GM19328 (cell line): ENCODE data around the gene MPHOSPH10.
A peak's percentile ranks its signal among the peaks of the same experiment; 100 is the strongest.
"Not testable (repeated sequence)": the region's sequence is repeated elsewhere in the genome, so short reads cannot be mapped to it uniquely, and the experiment has no call there.

Experiments
- ATAC-seq: cut with Tn5 transposase; IDR thresholded peaks from one replicate; pipeline ENCODE4 v1.9.1; 2021; ENCODE audit warnings: mild to moderate bottlenecking, moderate library complexity; ENCODE audit not compliant: unreplicated experiment

Gene MPHOSPH10

DNA sequence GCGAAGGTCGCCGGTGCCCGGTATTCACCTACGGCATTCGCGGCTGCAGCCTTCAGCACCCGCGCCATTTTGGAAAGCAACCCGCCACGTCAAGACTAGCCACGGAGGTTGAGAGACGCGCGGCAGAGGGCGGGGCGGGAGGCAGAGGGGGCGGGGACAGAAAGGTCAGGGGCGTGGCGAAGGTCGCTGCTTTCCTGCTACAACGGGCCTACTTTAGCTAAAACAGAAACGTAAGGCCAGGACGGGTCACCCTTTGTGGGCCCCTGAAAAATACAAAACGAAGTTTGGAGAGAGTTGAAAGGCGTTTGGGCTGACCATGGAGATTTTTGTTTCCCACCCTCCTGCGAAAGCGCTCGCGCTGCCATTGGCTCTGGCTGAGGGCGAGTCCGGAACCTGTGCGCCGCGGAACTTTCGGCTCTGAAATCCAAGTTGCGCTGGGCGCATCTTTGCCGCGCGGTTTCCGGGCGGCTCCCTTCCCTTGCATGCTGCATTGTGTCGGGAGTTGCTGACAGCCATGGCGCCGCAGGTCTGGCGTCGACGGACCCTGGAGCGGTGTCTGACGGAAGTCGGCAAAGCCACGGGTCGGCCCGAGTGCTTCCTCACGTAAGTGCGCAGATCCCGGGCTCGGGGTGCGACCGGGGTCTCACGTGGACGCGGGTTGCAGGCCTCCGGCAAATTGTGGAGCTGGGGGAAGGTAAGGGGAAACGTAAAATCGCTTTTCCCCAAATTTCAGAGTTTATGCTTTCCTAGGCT is at the start of gene MPHOSPH10, which contains the start of gene MCEE:
Gene MPHOSPH10 (plus strand): TSS at position 483 of the 753 bp plus-strand sequence. CDS start 32 bp downstream, at position 515.
Gene MCEE (minus strand): TSS at position 78 of the 753 bp plus-strand sequence. CDS start 10 bp downstream, at position 68.
- peak; percentile 92 for ATAC-seq

DNA sequence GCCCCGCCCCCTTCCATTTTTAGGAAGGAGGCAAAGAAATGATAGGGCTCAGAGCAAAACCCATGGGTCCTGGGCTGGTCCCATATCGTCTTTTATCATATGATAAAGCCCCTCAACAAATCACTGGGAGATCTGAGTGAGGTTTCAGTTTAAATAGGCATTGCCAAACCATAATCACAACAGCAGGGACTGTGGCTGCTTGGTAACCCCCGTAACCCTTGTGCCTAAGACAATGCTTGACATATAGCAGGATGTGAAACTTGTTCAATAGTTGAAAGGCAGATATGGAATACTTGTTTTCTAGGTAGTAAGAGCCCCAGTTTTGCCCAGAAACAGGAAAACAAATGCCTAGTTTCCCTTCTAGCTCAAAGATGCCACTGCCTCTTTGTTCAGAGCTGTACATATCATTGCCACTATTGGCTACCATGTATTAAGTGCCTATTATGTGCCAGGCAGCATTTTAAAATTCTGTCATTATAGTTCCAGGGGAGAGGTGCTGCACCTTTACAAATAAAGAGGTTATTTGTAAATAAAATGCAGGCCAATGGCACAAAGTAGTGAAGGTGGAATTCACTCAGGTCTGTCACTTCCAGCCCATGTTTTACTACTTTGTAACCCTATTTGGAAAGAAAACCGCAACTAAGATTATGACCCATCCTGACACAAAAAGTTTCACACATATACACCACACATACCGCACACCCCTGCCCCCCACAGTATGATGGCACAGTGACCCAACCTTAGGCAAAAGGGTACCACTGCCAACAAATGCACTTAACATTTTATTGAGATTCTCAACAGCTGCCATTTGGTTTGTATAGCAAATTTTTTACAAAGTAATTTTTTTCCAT is 47.8 kb upstream of the MPHOSPH10 start:
- ATAC-seq: no peak

- ATAC-seq: not testable (repeated sequence)
Measured at GRCh38 chr2:71083297-71083696, 47.1 kb upstream of the MPHOSPH10 start.

GRCh38 chr2:71083752-71084312 is 46.6 kb upstream of the MPHOSPH10 start:
- ATAC-seq: not testable (repeated sequence)

DNA sequence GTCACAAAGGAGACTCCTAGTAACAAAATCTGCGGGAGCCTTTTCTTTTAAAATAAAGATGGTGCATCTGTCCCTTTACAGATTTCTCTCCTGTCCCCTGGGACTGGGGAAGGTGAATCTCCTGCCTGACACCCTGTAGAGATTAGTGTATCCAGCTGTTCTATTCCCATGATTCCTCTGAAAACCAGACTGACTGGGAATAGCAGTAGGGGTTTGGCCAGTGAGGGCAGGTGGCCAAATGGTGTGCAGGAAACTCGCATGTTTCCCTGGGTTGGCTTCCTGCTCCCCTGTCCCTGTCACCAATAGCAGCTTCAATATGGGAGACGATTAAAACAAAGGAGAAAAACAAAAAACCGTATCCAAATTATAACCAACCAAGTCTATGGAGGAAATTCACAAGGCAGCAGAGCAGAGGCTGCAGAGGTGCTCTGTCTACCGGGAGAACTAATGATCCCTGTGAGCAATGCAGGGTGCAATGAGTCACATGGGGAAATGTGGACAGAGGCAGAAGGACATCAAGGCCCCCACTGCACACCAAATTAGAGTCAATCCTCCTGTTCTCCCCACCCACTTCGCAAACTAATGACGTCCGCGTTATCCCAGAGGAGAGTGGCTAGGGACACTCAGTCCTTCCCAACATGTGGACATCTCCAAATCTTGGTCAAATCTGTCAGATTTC is 45.0 kb upstream of the MPHOSPH10 start:
- ATAC-seq: not testable (repeated sequence)

DNA sequence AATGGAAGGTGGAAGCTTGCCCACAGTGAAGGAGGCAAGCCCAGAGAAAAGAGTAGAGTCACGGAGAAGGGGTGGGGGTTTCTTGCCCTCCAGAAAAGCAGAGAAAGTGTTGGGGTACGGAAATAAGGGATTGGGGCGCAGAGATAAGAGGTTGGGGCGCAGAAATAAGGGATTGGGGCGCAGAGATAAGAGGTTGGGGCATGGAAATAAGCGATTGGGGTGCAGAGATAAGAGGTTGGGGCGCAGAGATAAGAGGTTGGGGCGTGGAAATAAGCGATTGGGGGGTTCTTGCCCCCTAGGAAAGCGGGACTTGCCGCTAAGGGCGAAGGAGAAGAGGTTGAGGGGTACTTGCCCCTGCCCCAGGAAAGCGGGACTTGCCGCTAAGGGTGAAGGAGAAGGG is 41.0 kb upstream of the MPHOSPH10 start:
- ATAC-seq: not testable (repeated sequence)

GRCh38 chr2:71091808-71092207 is 38.6 kb upstream of the MPHOSPH10 start:
- not testable (repeated sequence) for ATAC-seq

DNA sequence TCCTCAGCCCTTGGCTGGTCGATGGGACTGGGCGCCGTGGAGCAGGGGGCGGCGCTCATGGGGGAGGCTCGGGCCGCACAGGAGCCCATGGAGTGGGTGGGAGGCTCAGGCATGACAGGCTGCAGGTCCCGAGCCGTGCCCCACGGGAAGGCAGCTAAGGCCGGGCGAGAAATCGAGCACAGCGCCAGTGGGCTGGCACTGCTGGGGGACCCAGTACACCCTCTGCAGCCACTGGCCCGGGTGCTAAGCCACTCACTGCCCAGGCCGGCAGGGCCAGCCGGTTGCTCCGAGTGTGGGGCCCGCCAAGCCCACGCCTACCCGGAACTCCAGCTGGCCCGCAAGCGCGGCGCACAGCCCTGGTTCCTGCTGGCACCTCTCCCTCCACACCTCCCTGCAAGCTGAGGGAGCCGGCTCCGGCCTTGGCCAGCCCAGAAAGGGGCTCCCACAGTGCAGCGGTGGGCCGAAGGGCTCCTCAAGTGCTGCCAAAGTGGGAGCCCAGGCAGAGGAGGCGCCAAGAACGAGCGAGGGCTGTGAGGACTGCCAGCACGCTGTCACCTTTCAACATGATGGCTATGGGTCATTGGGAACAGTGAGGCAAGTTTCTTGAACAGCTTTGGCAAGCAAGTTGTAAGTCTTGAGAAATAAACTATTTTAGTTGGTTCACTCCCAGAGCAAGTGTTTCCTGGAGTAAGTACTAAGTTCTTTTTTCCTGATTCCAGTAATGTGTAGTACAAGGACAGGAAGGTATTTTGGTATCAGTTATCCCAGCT is 37.8 kb upstream of the MPHOSPH10 start:
- ATAC-seq: not testable (repeated sequence)

- no peak for ATAC-seq
Measured at GRCh38 chr2:71100195-71100964, 30.1 kb upstream of the MPHOSPH10 start.

GRCh38 chr2:71101656-71102055 is 28.8 kb upstream of the MPHOSPH10 start:
- no peak for ATAC-seq

GRCh38 chr2:71102981-71103681 is 27.3 kb upstream of the MPHOSPH10 start:
- no peak for ATAC-seq

GRCh38 chr2:71103809-71104208 is 26.6 kb upstream of the MPHOSPH10 start:
- no peak for ATAC-seq

- ATAC-seq: not testable (repeated sequence)
Measured at GRCh38 chr2:71106463-71106862, 24.0 kb upstream of the MPHOSPH10 start.

- no peak for ATAC-seq
Measured at GRCh38 chr2:71108091-71108490, 22.3 kb upstream of the MPHOSPH10 start.

GRCh38 chr2:71113843-71114242 is 16.6 kb upstream of the MPHOSPH10 start:
- no peak for ATAC-seq

- no peak for ATAC-seq
Measured at GRCh38 chr2:71117063-71117462, 13.4 kb upstream of the MPHOSPH10 start.

- ATAC-seq: no peak
Measured at GRCh38 chr2:71120195-71120594, 10.2 kb upstream of the MPHOSPH10 start.

DNA sequence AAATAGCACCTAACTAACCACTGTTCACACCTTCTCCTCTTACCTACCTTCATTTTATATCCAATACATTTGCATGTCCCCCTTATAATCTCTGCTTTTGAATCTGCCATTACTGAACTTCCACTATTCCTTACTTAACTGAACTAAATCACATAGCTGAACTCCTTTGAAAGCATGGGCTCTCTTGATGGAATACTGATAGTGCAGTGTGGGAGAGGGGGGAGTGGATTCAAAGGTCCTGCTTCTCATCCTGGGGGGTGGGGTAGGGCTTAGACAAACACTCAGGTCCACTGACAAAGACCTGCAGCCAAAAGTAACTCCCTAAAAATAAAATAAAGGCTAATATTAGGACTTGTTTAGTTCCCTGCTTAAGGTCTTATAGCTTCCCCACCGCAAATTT is 9.0 kb upstream of the MPHOSPH10 start:
- no peak for ATAC-seq
